ENCODE measurements around the gene ACSL1.

ACSL1 gene

DNA sequence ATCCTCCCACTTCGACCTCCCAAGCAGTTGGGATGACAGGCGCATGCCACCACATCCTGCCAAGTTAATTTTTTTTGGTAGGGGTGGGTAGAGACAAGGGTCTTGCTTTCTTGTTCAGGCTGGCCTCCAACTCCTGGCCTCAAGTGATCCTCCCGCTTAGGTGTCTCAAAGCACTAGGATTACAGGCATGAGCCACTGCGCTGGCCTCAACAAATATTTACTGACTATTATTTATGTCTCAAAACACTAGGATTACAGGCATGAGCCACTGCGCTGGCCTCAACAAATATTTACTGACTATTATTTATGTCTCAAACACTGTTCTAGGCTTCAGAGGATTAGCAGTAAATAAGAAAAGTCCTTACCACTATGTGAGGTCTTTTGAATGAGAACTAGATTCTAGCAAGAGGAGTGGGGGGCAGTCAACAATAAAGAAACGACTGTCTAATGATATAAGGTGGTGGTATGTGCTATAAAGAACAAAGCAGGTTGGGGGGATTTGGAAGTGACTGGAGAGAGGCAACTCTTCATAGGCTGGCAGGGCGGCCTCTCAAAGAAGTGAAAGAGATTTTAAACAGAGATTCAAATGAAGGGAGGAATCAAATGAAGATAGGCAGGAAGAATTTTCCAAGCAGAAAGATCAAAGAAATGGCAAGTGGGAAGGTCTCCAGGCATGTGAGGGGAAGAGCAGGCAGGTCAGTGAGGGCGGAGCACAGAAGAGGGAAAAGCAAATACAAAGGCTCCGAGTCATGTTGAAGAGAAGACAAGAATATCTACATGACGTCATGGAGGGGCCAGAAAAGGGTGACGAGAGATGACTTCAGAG lies 12.7 kb upstream of the ACSL1 start:
- DNase-seq = peak; percentile 25

DNA sequence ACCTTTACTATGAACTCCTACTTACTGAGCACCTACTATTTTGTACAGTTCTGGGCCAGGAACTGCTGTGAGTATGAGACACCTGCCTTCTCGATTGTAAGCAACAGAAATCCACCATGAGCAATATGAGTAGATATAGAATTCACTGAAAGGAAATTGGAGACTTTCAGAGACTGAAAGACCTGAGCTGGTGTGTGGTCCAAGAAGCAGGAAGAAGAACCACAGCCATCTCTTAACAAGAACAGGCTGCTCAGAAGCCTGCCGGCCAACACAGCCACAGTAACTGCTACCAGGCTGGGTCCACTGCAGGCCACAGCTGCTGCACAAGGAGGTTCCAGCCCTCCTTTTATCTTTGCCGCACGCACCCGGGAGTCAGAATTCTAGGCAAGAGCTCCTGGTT lies 10.8 kb upstream of the ACSL1 start:
- DNase-seq = no peak

DNA sequence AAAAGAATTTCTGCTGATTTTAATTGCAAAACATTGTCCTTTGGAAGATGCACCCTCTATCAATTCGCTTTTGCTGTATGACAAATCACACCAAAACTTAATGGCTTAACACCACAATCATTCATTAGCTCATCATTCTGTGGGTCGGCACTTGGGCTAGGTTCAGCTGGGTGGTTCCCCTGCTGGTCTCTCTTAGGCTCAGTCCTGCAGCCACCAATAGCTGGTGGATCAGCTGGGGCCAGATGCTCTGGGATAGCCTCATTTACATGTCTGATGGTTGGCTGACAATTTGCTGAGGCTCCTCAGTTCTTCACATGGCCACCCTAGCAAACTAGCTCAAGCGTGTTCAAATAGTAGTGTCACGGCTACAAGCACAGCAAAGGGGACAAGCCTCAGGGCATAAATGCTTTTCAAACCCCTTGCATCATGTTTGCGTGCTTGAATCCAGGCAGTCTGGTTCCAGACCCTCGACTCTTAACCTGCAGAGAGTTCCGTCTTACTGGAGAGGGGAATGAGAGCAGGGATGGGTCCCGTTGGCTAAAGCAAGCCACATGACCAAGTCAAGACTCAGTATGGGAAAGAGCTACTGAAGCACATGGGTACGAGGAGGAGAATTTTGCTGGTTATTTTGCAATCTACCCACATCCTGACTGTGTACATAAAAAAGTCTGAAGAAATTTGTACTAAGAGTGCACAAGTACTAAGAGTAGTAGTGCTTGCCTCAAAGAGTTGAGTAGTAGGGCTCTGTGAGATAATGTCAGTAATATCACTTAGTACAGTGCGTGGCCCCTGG lies 7.5 kb upstream of the ACSL1 start:
- DNase-seq = no peak

DNA sequence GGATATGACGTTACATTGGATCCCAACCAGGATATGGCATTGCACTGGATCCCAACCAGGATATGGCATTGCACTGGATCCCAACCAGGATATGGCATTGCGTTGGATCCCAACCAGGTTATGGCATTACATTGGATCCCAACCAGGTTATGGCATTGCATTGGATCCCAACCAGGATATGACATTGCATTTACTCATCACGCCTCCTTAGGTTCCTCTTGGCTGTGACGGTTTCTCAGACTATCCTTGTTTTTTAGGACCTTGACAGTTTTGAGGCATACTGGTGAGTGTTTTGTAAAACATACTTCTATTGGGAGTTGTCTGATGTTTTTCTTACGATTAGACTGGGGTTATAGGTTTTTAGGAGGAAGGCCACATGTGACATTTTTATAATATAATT lies 5.4 kb upstream of the ACSL1 start:
- no peak for DNase-seq

DNA sequence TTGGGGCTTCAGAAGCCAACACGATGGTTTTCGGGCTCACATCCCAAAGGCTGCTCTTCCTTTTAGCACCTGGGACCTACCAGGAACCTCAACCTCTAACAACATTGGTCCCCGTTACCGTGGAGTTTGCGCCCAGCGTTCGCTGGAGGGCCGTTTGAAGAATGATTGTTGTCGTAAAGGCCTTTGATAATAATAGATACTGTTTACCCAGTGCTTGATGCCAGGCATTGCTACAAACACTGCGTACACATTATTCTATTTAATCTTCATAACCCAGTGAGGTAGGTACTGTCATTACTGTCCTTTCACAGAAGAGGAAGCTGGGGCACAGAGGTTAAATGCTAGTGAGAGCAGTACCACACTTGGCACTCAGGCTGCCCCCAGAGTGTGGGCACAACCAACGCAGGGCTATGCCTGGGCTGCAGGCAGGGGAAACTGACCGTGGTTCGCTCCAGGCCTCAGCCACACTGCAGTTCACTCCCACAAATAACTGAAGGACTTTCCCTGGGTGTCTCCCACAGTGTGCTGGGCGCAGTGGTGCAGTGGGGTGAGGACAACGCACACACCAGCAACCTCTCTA lies 1.0 kb upstream of the ACSL1 start:
- DNase-seq = peak; percentile 18

DNA sequence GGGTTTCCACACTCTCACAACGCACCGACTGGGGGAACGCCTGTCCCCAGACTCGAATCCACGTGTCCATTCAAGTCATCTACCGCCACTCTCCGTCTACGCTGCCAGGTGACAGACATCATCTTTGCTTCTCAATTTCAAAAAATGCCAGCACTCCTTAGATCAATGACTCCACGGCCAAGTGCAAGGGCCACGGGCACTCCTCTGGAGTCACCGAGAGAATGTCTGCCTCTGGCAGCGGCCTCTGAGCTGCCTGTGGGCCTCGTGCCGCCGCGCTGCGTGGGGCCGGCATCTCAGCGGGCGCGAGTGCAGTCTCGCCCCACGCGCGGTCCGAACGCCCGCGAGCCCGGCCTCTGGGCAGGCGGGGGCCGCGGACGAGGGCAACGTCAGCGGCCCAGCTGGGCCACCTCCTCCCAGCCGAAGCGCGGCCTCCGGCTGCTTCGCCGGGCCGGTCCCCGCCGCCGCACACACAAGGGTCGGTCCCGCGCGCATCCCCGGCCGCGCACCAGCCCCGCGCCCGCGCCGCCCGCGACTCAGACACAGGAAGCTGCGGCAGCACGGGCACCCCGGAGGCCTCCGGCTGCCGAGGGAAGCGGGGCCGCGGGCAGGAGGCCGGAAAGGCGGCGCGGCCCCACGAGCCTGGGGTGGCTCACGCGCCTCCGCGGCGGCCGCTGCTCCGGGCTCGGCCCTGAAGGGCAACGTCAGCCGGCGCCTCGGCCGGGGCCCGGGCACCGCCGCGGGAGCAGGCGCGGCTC lies 450 bp downstream of the ACSL1 start:
- DNase-seq = no peak

DNA sequence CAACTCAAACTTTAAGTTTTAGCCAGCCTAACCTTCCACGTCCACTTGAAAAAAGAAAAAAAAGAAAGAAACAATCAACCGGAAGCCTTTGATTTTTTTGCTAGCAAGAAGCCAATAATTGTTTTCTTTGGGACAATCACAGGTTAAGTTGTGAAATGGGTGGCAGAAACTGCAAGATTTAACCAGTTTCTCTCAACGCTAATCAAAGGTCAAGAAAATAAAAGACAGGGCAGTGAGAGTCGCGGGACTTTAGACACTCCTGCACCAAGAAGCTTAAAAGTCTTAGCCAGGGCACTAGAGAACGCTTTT lies 1.0 kb downstream of the ACSL1 start:
- DNase-seq = no peak

DNA sequence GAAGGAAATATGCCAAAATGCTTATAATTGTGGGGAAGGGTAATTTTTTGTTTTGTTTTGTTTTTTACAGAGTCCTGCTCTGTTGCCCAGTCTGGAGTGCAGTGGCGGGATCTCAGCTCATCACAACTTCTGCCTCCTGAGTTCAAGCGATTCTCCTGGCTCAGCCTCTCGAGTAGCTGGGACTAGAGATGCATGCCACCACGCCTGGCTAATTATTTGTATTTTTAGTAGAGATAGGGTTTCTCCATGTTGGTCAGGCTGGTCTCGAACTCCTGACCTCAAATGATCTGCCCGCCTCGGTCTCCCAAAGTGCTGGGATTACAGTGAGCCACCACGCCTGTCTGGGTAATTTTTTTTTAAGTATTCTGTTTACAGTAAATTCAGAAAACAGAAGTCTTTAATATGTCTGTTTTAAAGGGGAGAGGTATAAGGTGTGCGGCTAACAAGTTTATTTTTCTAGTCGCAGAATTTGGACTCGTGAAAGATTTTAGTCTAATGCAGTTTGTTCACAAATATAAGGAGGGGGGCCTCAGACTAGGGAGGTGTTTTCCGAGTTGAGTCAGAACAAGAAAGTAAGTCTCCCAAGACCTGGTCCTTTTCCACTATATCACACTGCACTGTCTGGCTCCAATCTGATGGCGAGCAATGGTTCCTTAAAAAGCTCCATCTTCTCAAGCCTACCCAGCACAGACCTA lies 1.5 kb downstream of the ACSL1 start:
- DNase-seq = no peak

DNA sequence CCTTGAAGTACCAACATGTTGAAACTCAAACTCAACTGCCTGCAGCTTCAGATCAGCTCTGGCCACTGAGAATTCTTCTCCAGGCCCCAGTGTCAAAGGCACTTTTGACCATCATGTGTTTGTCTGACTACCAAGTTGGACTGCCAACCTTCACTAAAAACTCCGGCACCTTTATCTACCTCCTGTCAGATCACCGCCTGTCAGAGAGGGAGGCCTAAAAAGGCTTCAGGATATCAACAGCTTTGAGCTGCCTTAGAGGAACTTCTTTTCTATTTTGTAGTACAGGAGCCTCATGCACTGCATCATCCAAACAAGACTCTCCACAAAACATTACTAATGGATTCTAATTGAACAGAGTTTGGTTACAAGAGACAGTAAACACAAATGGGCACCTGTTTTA lies 2.8 kb downstream of the ACSL1 start:
- no peak for DNase-seq

DNA sequence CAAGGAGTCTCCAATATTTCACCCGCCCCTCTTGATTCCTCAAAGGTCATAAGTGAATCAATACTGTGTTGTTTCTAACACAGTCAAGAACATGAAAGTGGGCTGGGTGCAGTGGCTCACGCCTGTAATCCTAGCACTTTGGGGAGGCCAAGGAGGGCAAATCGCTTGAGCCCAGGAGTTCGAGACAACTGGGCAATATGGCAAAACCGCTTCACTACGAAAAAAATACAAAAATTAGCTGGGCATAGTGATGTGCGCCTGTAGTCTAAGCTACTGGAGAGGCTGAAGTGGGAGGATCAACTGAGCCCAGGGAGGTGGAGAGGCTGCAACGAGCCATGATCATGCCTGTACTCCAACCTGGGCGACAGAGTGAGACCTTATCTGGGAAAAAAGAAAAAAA lies 3.4 kb downstream of the ACSL1 start:
- DNase-seq = no peak

DNA sequence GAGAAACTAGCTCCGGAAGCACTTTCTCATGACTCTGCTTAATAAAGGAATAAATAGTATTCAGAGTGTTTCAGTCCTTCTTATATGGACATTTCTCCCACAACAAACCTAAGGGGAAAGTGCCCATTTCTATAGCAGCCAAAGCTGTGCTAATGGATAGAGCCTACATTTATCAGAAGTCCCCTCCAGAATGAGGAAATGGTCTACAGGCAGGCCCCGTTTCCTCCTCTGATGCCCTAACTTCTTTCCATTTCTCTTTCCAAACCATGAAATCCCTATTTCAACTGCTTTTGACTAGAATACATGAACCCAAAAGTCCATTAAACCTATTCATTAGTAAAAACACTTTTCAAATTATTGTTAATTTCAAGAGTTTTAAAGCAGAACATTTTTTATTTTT lies 4.5 kb downstream of the ACSL1 start:
- no peak for DNase-seq

DNA sequence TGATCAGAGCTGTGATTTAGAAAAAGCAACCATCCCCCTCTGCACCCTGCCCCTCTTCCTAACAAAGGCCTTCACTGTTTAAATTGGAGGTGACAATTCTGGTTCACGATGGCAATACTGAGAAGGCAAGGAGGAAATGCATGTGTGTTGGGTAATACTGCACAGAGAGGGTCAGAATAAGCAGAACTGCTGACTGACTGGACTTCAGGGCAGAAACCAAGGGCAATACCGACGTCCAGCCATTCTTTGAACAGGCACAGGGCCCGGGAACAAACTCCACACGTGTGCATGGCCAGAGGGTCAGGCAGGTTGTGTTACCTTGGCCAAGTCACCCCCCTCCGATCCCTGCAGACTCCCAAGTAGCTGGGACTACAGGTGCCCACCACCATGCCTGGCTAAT lies 6.0 kb downstream of the ACSL1 start:
- DNase-seq = no peak

DNA sequence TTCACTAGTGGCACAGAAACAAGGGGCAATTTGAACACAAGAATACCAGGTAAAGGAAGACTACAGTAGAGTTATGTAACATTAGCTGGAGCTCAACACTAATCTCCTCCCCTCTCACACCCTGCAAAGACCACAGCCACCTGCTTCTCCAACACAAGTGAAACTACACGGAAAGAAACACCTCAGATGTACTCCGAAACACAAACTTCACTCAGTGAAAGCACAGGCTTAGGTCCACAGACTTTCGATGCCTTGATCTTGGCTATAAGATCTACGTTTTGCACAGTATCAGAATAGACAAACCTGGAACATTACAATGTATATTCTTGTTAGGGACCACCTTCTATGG lies 7.6 kb downstream of the ACSL1 start:
- no peak for DNase-seq

DNA sequence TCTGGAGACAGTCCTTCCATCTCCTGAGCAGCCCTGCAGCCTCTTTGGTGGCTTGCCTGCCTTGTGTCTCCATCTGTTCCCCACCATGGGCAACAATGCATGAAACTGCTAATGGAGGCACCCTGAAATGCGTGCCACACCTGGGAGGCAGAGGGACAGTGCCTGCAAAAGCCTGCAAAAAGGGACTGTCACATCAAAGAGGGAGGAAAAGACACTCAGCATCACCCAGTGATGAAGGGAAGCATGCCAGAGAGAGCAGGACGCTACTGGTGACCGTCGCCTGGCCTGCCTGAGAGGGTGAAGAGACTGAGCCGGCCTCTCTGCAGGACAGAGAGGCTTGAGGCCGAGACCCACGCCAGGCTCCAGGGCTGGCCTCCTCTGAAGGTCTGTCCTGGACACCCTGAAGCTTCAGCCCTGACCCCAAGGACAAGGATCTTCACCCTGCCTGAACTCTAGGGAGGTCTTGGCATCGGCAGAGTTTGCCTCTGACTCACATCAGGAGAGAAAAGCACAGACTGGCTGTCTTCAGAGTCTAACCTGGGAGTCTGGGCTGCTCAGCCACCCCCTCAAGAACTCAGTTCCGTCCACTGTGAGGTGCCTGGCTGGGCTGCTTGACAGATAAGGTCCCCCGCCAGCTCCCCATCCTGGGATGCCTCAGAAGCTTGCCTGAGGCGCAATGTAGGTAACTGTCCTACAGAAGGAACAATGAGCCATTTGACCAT lies 8.1 kb downstream of the ACSL1 start:
- DNase-seq = no peak

DNA sequence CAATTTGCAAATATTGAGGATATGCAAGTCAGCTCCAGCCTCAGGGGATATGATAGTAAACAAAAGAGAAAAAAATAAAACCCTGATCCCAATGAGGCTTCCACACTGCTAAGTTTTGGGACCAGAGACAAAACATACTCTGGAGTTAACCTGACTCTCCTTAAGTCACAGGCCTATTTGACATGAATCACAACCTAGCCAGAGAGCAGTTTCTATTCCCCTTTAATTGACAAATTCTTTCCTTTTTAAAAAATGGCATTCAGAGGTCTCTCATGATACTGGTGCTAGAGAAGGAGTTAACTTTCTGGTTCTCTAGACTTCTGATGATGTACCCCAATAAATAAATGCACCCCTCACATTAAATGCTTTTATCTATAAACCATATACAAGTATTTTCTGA lies 8.8 kb downstream of the ACSL1 start:
- no peak for DNase-seq

DNA sequence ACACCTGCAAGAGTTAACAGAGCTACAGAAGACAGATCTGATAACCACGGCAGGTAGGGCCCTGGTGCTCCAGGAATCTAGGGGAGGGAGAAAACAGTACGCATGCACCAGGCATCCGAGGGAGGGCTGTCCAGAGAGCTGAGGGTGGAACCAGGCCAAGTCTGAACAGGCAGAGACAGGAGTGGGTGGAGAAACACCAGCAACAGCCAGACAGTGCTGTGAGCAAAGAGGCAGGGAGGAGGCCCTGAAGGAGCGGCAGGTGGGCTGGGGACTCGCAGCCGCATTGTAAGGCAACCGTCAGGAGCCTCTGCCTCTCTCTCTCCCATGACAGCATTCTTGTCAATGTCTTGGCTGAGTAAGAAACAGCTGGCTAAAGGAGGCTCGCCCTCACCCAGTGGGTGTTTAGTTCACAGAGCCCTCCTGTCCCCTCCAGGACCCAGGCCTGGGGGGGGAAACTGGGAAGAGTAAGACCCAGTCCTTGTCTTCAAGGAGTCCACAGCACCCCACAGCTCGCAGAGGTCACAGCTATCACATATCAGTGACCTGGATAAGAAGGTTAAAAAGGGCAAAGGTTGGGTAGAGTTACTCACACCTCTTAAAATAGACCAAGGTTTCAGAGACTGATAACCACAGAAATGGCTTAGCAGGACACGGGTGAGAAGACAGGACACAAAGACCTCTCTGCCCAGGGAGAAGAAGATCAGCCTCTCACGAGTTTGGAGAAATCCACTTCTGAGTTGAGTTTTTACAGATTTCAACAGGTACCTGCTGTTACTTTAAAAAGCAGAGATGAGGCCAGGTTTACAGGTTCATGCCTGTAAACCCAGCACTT lies 10.5 kb downstream of the ACSL1 start:
- peak; percentile 81 for DNase-seq

DNA sequence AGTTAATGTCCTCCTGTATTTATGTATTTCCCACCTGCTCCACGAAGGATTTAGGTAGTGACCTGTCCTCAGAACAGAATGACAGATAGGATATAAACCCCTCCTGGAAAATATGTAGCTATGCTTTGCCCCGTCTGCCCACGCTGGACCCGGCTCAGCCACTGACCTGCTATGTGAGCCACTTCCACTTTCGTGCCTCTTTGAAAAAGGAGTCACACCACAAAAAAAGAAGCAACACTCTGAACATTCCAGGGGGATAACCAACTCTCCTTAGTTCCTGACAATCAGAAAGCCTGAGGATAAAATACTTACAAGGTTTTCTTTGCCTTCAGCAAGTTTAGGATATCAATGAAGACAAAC lies 11.1 kb downstream of the ACSL1 start:
- no peak for DNase-seq

DNA sequence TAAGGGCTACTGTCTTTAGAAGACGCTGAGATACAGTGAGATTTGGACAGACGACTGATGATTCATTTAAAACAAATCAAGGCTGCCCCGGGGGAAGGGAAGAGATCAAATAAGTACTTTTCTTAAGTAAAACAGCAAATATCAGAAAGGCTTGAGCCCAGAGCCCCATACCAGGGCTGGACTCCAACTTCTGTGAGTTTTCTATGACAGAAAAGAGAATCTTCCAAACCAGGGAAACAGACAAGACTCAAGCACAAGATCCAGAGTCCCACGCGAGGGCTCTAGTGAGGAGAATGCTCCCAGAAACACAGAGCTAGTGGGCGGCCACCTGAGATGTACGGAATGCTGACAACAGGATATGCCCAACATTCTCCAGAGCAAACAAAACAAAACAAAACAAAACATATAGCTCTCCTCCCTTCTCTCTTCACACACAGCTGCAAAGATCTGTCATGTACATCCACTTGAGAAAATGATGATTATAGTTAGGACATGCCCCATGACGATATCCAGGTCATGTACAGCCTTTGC lies 13.1 kb downstream of the ACSL1 start:
- DNase-seq = peak; percentile 21

DNA sequence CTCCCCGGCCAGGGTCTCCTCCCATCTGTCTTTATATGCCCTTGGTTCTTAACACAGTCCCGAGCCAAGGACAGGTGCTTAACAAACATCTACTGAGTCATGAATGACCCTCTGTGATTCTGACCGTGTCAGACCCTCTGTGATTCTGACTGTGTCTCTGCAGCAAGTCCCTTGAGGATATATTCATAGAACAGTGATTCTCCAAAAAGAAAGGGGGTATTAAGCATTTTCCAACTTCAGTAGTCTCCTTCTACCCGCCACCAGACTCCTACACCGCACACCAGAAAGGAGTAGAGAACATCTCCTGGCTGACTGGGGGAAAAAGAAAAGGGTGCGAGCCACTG lies 13.6 kb downstream of the ACSL1 start:
- no peak for DNase-seq

DNA sequence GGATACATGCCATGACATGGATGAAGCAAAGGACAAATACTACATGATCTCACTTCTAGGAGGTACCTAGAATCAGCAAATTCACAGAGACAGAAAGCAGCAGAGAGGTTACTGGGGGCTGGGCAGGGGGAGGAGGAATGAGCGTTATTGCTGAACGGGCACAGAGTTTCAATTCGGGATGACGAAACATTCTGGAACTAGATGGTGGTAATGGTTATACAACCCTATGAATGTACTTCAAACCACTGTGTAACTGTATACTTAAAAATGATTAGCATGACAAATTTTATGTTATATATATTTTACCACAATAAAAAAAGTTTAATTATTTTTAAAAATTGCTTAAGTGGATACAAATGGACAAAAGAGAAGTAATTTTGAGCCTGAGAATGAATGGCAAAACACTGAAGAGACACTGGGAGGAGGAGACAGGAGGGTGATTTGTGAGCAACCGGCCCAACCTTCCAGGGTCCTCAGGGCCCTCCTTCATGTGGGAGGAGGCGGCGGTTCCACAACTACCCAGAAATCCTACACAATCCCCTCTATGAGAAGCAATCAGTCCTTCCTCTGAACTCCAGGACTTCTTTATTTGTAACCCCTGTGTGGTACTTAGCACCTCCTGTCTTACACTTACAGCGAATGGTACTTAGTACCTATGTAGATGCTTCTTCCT lies 14.1 kb downstream of the ACSL1 start:
- DNase-seq = no peak

DNA sequence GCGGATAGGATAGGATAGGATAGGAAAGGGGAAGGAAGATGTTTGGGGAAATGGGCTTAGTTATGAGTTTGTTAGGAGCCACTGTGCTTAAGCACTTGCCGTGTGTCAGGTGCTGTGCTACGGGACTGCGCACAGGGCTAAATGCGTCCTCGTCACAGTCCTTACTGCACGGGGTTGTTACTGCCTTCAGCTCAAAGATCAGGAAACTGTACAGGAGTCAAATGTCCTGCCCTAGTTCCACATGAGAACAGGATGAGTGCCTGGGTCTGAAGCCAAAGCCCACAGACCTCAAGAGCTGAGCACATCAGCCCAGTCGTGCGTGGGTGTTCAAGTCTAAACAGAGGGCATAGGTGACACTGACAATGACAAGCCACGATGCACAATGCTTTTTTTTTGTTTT lies 15.0 kb downstream of the ACSL1 start:
- no peak for DNase-seq
